ENCODE results near the gene IL1R2. TPM values are rescaled to one million over a fixed set of nuclear protein-coding genes. Genes with fewer than 3 reads are reported as not detected.
"Not testable (repeated sequence)": the region's sequence is repeated elsewhere in the genome, so short reads cannot be mapped to it uniquely, and the experiment has no call there.

IL1R2 gene
- total RNA-seq, 1 donor: 0.36 TPM

- no peaks in the 10 kb centered on the region for H3K79me2 ChIP-seq (ENCODE audit: insufficient read depth, low read length)
- no peaks in the 10 kb centered on the region for H4K20me1 ChIP-seq (ENCODE audit: insufficient read depth, low read length)
- peak overlapping the region; percentile 95 for H3K27ac ChIP-seq (ENCODE audit: low read depth, low read length)
- TF ChIP-seq, protein P1, sequence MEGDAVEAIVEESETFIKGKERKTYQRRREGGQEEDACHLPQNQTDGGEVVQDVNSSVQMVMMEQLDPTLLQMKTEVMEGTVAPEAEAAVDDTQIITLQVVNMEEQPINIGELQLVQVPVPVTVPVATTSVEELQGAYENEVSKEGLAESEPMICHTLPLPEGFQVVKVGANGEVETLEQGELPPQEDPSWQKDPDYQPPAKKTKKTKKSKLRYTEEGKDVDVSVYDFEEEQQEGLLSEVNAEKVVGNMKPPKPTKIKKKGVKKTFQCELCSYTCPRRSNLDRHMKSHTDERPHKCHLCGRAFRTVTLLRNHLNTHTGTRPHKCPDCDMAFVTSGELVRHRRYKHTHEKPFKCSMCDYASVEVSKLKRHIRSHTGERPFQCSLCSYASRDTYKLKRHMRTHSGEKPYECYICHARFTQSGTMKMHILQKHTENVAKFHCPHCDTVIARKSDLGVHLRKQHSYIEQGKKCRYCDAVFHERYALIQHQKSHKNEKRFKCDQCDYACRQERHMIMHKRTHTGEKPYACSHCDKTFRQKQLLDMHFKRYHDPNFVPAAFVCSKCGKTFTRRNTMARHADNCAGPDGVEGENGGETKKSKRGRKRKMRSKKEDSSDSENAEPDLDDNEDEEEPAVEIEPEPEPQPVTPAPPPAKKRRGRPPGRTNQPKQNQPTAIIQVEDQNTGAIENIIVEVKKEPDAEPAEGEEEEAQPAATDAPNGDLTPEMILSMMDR (IDR thresholded peaks at IDR 0.05; ENCODE audit: extremely low read depth, low read depth, low read length): no peak
- no peak overlapping the region for H3K4me2 ChIP-seq (ENCODE audit: insufficient read depth, low read length)
- H3K4me3 ChIP-seq (ENCODE audit: insufficient read depth, low read length): no peak overlapping the region
- no peaks in the 10 kb centered on the region for H3K27me3 ChIP-seq (ENCODE audit: insufficient read depth, low read length)
- peak; percentile 75 for DNase-seq (ENCODE audit: insufficient read length, low spot score, missing footprints)
- no peaks in the 10 kb centered on the region for H3K36me3 ChIP-seq (ENCODE audit: insufficient read depth, low read length)
- peaks cover 8% of the 10 kb centered on the region for H3K9me3 ChIP-seq (ENCODE audit: low read depth, low read length)
- H2AFZ ChIP-seq (ENCODE audit: low read length): no peak overlapping the region
- peaks cover 49% of the 10 kb centered on the region for H3K4me1 ChIP-seq (ENCODE audit: insufficient read depth, low read length)
Measured at GRCh38 chr2:102065675-102066252, 74.0 kb downstream of the IL1R2 start.

- Histone ChIP-seq H3K27me3 (ENCODE audit: insufficient read depth, low read length) (no peaks in the 10 kb centered on the region), H4K20me1 (ENCODE audit: insufficient read depth, low read length) (no peaks in the 10 kb centered on the region), H3K36me3 (ENCODE audit: insufficient read depth, low read length) (no peaks in the 10 kb centered on the region), H2AFZ (ENCODE audit: low read length) (no peak overlapping the region), H3K4me2 (ENCODE audit: insufficient read depth, low read length) (no peak overlapping the region), H3K79me2 (ENCODE audit: insufficient read depth, low read length) (no peaks in the 10 kb centered on the region), H3K4me1 (ENCODE audit: insufficient read depth, low read length) (peaks cover 48% of the 10 kb centered on the region), H3K9me3 (ENCODE audit: low read depth, low read length) (peaks cover 8% of the 10 kb centered on the region), H3K27ac (ENCODE audit: low read depth, low read length) (no peak overlapping the region), H3K4me3 (ENCODE audit: insufficient read depth, low read length) (no peak overlapping the region)
- no peak for DNase-seq (ENCODE audit: insufficient read length, low spot score, missing footprints)
- TF ChIP-seq, protein P1 (IDR thresholded peaks at IDR 0.05; ENCODE audit: extremely low read depth, low read depth, low read length): no peak
Measured at GRCh38 chr2:102066554-102066953, 74.8 kb downstream of the IL1R2 start.

DNA sequence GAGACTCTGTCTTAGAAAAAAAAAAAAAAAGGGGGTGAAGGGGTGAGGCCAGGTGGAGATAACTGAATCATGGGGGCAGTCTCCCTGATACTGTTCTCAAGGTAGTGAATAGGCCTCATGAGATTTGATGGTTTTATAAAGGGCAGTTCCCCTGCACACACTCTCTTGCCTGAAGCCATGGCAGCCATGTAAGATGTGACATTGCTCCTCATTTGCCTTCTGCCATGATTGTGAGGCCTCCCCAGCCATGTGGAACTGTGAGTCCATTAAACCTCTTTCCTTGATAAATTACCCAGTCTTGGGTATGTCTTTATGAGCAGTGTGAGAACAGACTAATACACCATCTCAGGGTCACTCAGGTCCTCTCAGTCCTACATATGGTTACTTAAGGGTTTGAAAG is 76.4 kb downstream of the IL1R2 start:
- H3K79me2 ChIP-seq (ENCODE audit: insufficient read depth, low read length); DNase-seq (ENCODE audit: insufficient read length, low spot score, missing footprints); H3K27ac ChIP-seq (ENCODE audit: low read depth, low read length); H3K4me3 ChIP-seq (ENCODE audit: insufficient read depth, low read length); H3K4me2 ChIP-seq (ENCODE audit: insufficient read depth, low read length); H3K36me3 ChIP-seq (ENCODE audit: insufficient read depth, low read length); H4K20me1 ChIP-seq (ENCODE audit: insufficient read depth, low read length); H2AFZ ChIP-seq (ENCODE audit: low read length); H3K9me3 ChIP-seq (ENCODE audit: low read depth, low read length); H3K27me3 ChIP-seq (ENCODE audit: insufficient read depth, low read length): not testable (repeated sequence)
- H3K4me1 ChIP-seq (ENCODE audit: insufficient read depth, low read length): peaks cover 32% of the 10 kb centered on the region

GRCh38 chr2:102069311-102069974 is 77.7 kb downstream of the IL1R2 start:
- Histone ChIP-seq H3K36me3 (ENCODE audit: insufficient read depth, low read length) (no peaks in the 10 kb centered on the region), H3K4me2 (ENCODE audit: insufficient read depth, low read length) (peak overlapping the region; percentile 71), H3K79me2 (ENCODE audit: insufficient read depth, low read length) (no peaks in the 10 kb centered on the region), H3K4me3 (ENCODE audit: insufficient read depth, low read length) (no peak overlapping the region), H2AFZ (ENCODE audit: low read length) (peak overlapping the region; percentile 90), H3K27ac (ENCODE audit: low read depth, low read length) (peak overlapping the region; percentile 89), H3K4me1 (ENCODE audit: insufficient read depth, low read length) (peaks cover 19% of the 10 kb centered on the region), H4K20me1 (ENCODE audit: insufficient read depth, low read length) (no peaks in the 10 kb centered on the region), H3K9me3 (ENCODE audit: low read depth, low read length) (peaks cover 8% of the 10 kb centered on the region), H3K27me3 (ENCODE audit: insufficient read depth, low read length) (no peaks in the 10 kb centered on the region)
- DNase-seq (ENCODE audit: insufficient read length, low spot score, missing footprints): no peak
- TF ChIP-seq, protein P1 (IDR thresholded peaks at IDR 0.05; ENCODE audit: extremely low read depth, low read depth, low read length): no peak
